H1 (cell line): Measurements from ENCODE around the gene COX5A. TPM values are rescaled to one million over a fixed set of nuclear protein-coding genes. Genes with fewer than 3 reads are reported as not detected.

Source experiments
- JUND ChIP-seq: IDR thresholded peaks from 2 replicates; pipeline ENCODE4 v1.6.1; 2011; ENCODE audit warnings: mild to moderate bottlenecking, improper control_type of control experiment, low read length
- SAP30 ChIP-seq: fragments of 300-600 bp; sonication (generic); IDR thresholded peaks from 2 replicates; pipeline ENCODE4 v1.7.1; 2012; ENCODE audit warnings: low read length, moderate library complexity, mild to moderate bottlenecking, inconsistent platforms; ENCODE audit not compliant: insufficient read depth, insufficient replicate concordance
- polyA plus RNA-seq, 7 experiments: library from polyadenylated mRNA; depleted of rRNA in 3 of 7; stranded (reverse) in 5 of 7; unstranded in 2 of 7; fragments of >200 nt in 5 of 7; fragments of 200-250 nt in 2 of 7; gene quantifications; 1 replicate in 5 of 7; 2 replicates in 1 of 7; 4 replicates in 1 of 7; pipeline versions ENCODE4 v1.2.1 to v1.2.3, GENCODE V29; 2011 to 2013; ENCODE audit warnings: missing spikeins in 2 of 7, mixed read lengths in 2 of 7
- total RNA-seq: library from RNA; stranded (reverse); fragmentation: NEBNext Ultra II Directional; extraction: Animal tissue kit (Norgen Biotek cat#: 25700); gene quantifications from 2 replicates; pipeline ENCODE4 v1.2.1, GENCODE V29; 2021
- TF ChIP-seq, protein P1 (sequence below): IDR thresholded peaks from 2 replicates; pipeline ENCODE4 v1.6.1; 2012; ENCODE audit warnings: inconsistent platforms
- TF ChIP-seq, protein P2 (sequence below): IDR thresholded peaks from 2 replicates; pipeline ENCODE4 v1.6.1; 2011; ENCODE audit warnings: low read depth, mild to moderate bottlenecking, low read length; ENCODE audit not compliant: insufficient read depth
- TF ChIP-seq, protein P3 (sequence below): fragments of 300-600 bp; sonication (generic); IDR thresholded peaks from 2 replicates; pipeline ENCODE4 v1.7.1; 2012; ENCODE audit warnings: low read length, moderate library complexity, mild to moderate bottlenecking, inconsistent platforms; ENCODE audit not compliant: insufficient replicate concordance
- TF ChIP-seq, protein P4 (sequence below): IDR thresholded peaks from 2 replicates; pipeline ENCODE4 v1.6.1; 2012; ENCODE audit warnings: low read length, inconsistent platforms

COX5A gene
- total and polyA plus RNA-seq, 2 of the 8 experiments (the other 6 are each of a cell fraction or from before 2014, with no cell fraction given) = 270 to 367 TPM

DNA sequence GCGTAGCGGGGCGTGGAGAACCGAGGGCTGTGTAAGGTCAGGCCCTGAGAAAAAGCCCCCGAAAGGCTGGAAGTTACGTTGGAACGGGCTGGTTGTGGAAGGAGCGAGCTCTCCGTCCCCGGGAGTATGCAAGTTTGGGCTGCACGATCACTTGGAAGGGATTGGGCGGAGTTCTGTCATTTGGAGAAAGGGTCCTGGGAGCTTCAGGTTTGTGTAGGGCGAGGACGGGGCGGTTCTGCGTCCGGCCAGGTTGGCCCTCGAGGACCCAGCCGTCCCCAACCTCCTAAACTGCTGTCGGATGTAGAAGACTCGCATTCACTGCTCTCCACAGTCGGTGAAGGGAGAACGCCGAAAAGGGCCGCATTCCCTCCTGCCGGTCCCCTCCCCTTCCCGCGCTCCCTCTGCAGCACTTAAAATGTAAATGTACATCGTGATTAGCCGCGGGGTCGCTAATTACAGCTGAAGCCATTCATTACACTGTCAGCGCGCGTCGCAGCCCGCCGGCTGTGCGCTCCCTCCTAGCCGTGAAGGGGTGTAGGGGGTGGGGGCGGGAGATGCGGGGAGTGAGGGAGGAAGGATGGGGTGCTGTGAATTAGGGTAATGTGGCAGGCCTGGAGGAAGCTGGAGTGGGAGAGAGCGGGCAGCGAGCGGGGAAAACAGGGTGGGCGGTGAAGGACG, 21.2 kb upstream of the COX5A start (continued):
- TF ChIP-seq, protein P1, sequence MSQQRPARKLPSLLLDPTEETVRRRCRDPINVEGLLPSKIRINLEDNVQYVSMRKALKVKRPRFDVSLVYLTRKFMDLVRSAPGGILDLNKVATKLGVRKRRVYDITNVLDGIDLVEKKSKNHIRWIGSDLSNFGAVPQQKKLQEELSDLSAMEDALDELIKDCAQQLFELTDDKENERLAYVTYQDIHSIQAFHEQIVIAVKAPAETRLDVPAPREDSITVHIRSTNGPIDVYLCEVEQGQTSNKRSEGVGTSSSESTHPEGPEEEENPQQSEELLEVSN = no peak; the same call in 1 of the 2 replicates
- TF ChIP-seq, protein P2, sequence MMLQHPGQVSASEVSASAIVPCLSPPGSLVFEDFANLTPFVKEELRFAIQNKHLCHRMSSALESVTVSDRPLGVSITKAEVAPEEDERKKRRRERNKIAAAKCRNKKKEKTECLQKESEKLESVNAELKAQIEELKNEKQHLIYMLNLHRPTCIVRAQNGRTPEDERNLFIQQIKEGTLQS = no peak
- TF ChIP-seq, protein P3, sequence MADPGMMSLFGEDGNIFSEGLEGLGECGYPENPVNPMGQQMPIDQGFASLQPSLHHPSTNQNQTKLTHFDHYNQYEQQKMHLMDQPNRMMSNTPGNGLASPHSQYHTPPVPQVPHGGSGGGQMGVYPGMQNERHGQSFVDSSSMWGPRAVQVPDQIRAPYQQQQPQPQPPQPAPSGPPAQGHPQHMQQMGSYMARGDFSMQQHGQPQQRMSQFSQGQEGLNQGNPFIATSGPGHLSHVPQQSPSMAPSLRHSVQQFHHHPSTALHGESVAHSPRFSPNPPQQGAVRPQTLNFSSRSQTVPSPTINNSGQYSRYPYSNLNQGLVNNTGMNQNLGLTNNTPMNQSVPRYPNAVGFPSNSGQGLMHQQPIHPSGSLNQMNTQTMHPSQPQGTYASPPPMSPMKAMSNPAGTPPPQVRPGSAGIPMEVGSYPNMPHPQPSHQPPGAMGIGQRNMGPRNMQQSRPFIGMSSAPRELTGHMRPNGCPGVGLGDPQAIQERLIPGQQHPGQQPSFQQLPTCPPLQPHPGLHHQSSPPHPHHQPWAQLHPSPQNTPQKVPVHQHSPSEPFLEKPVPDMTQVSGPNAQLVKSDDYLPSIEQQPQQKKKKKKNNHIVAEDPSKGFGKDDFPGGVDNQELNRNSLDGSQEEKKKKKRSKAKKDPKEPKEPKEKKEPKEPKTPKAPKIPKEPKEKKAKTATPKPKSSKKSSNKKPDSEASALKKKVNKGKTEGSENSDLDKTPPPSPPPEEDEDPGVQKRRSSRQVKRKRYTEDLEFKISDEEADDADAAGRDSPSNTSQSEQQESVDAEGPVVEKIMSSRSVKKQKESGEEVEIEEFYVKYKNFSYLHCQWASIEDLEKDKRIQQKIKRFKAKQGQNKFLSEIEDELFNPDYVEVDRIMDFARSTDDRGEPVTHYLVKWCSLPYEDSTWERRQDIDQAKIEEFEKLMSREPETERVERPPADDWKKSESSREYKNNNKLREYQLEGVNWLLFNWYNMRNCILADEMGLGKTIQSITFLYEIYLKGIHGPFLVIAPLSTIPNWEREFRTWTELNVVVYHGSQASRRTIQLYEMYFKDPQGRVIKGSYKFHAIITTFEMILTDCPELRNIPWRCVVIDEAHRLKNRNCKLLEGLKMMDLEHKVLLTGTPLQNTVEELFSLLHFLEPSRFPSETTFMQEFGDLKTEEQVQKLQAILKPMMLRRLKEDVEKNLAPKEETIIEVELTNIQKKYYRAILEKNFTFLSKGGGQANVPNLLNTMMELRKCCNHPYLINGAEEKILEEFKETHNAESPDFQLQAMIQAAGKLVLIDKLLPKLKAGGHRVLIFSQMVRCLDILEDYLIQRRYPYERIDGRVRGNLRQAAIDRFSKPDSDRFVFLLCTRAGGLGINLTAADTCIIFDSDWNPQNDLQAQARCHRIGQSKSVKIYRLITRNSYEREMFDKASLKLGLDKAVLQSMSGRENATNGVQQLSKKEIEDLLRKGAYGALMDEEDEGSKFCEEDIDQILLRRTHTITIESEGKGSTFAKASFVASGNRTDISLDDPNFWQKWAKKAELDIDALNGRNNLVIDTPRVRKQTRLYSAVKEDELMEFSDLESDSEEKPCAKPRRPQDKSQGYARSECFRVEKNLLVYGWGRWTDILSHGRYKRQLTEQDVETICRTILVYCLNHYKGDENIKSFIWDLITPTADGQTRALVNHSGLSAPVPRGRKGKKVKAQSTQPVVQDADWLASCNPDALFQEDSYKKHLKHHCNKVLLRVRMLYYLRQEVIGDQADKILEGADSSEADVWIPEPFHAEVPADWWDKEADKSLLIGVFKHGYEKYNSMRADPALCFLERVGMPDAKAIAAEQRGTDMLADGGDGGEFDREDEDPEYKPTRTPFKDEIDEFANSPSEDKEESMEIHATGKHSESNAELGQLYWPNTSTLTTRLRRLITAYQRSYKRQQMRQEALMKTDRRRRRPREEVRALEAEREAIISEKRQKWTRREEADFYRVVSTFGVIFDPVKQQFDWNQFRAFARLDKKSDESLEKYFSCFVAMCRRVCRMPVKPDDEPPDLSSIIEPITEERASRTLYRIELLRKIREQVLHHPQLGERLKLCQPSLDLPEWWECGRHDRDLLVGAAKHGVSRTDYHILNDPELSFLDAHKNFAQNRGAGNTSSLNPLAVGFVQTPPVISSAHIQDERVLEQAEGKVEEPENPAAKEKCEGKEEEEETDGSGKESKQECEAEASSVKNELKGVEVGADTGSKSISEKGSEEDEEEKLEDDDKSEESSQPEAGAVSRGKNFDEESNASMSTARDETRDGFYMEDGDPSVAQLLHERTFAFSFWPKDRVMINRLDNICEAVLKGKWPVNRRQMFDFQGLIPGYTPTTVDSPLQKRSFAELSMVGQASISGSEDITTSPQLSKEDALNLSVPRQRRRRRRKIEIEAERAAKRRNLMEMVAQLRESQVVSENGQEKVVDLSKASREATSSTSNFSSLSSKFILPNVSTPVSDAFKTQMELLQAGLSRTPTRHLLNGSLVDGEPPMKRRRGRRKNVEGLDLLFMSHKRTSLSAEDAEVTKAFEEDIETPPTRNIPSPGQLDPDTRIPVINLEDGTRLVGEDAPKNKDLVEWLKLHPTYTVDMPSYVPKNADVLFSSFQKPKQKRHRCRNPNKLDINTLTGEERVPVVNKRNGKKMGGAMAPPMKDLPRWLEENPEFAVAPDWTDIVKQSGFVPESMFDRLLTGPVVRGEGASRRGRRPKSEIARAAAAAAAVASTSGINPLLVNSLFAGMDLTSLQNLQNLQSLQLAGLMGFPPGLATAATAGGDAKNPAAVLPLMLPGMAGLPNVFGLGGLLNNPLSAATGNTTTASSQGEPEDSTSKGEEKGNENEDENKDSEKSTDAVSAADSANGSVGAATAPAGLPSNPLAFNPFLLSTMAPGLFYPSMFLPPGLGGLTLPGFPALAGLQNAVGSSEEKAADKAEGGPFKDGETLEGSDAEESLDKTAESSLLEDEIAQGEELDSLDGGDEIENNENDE = no peak
- no peak for TF ChIP-seq JUND
- TF ChIP-seq, protein P4, sequence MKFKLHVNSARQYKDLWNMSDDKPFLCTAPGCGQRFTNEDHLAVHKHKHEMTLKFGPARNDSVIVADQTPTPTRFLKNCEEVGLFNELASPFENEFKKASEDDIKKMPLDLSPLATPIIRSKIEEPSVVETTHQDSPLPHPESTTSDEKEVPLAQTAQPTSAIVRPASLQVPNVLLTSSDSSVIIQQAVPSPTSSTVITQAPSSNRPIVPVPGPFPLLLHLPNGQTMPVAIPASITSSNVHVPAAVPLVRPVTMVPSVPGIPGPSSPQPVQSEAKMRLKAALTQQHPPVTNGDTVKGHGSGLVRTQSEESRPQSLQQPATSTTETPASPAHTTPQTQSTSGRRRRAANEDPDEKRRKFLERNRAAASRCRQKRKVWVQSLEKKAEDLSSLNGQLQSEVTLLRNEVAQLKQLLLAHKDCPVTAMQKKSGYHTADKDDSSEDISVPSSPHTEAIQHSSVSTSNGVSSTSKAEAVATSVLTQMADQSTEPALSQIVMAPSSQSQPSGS = no peak
- TF ChIP-seq SAP30 = no peak
